H9 (cell line): ENCODE results near the gene NBPF14. TPM values are rescaled to one million over a fixed set of nuclear protein-coding genes. Genes with fewer than 3 reads are reported as not detected.
"Not testable (repeated sequence)": the region's sequence is repeated elsewhere in the genome, so short reads cannot be mapped to it uniquely, and the experiment has no call there.

ENCODE experiments used
- DNase-seq: peaks from one replicate; pipeline ENCODE4 v3.0.0-alpha.2; 2017
- H2AFZ ChIP-seq: one replicate; pipeline ENCODE4 v1.6.1; 2013; ENCODE audit warnings: mild to moderate bottlenecking, low read length, control low read depth, moderate library complexity
- H2AK5ac ChIP-seq: 2 replicates; pipeline ENCODE4 v1.6.1; 2013; ENCODE audit warnings: low read length, control low read depth, mixed read lengths; ENCODE audit not compliant: insufficient read length
- H2BK120ac ChIP-seq: one replicate; pipeline ENCODE4 v1.6.1; 2013; ENCODE audit warnings: low read depth, mild to moderate bottlenecking, low read length, control low read depth, inconsistent platforms; ENCODE audit not compliant: poor library complexity, severe bottlenecking
- H2BK12ac ChIP-seq: 2 replicates; pipeline ENCODE4 v1.6.1; 2013; ENCODE audit warnings: low read length, control low read depth, mixed read lengths, low read depth; ENCODE audit not compliant: insufficient read length
- H2BK15ac ChIP-seq: 2 replicates; pipeline ENCODE4 v1.6.1; 2013; ENCODE audit warnings: low read depth, low read length, control low read depth
- H2BK20ac ChIP-seq: one replicate; pipeline ENCODE4 v1.6.1; 2013; ENCODE audit warnings: low read depth, mild to moderate bottlenecking, low read length, control low read depth, inconsistent platforms; ENCODE audit not compliant: poor library complexity, severe bottlenecking
- H2BK5ac ChIP-seq: 2 replicates; pipeline ENCODE4 v1.6.1; 2013; ENCODE audit warnings: low read length, control low read depth, mixed read lengths; ENCODE audit not compliant: insufficient read length
- H3K14ac ChIP-seq: 2 replicates; pipeline ENCODE4 v1.6.1; 2013; ENCODE audit warnings: low read length, control low read depth; ENCODE audit not compliant: insufficient read depth
- H3K18ac ChIP-seq: 2 replicates; pipeline ENCODE4 v1.6.1; 2013; ENCODE audit warnings: low read depth, mild to moderate bottlenecking, mixed read lengths, low read length, control low read depth; ENCODE audit not compliant: insufficient read length
- H3K23ac ChIP-seq: 2 replicates; pipeline ENCODE4 v1.6.1; 2013; ENCODE audit warnings: low read length, control low read depth, mixed read lengths, low read depth; ENCODE audit not compliant: insufficient read length
- H3K23me2 ChIP-seq: 2 replicates; pipeline ENCODE4 v1.6.1; 2013; ENCODE audit warnings: low read depth, mild to moderate bottlenecking, mixed read lengths, low read length, control low read depth; ENCODE audit not compliant: insufficient read length, poor library complexity, severe bottlenecking
- H3K27ac ChIP-seq: 2 replicates; pipeline ENCODE4 v1.5.1; 2013; ENCODE audit warnings: low read length, control low read depth, mixed read lengths, low read depth; ENCODE audit not compliant: insufficient read length
- H3K27me3 ChIP-seq: 2 replicates; pipeline ENCODE4 v1.6.1; 2013; ENCODE audit warnings: low read length, control low read depth, inconsistent platforms; ENCODE audit not compliant: insufficient read depth
- H3K4ac ChIP-seq: 2 replicates; pipeline ENCODE4 v1.6.1; 2013; ENCODE audit warnings: low read depth, mild to moderate bottlenecking, control low read depth, inconsistent platforms, low read length, moderate library complexity
- H3K4me1 ChIP-seq: 2 replicates; pipeline ENCODE4 v1.6.1; 2013; ENCODE audit warnings: low read length, control low read depth, inconsistent platforms; ENCODE audit not compliant: insufficient read depth
- H3K4me2 ChIP-seq: 2 replicates; pipeline ENCODE4 v1.6.1; 2013; ENCODE audit warnings: low read length, control low read depth, mixed read lengths; ENCODE audit not compliant: insufficient read length, insufficient read depth
- H3K56ac ChIP-seq: 2 replicates; pipeline ENCODE4 v1.6.1; 2013; ENCODE audit warnings: low read depth, mild to moderate bottlenecking, mixed read lengths, low read length, control low read depth; ENCODE audit not compliant: insufficient read length
- H3K79me1 ChIP-seq: 2 replicates; pipeline ENCODE4 v1.6.1; 2013; ENCODE audit warnings: low read depth, mild to moderate bottlenecking, moderate library complexity, low read length, control low read depth, inconsistent platforms; ENCODE audit not compliant: insufficient read depth, poor library complexity, severe bottlenecking
- H3K79me2 ChIP-seq: 2 replicates; pipeline ENCODE4 v1.6.1; 2013; ENCODE audit warnings: low read length, control low read depth, inconsistent platforms; ENCODE audit not compliant: insufficient read depth
- H3K9ac ChIP-seq: 2 replicates; pipeline ENCODE4 v1.6.1; 2013; ENCODE audit warnings: low read length, control low read depth, mixed read lengths; ENCODE audit not compliant: insufficient read length; ENCODE audit errors: extremely low read depth
- H3K9me3 ChIP-seq: one replicate; pipeline ENCODE4 v1.6.1; 2013; ENCODE audit warnings: low read depth, low read length, inconsistent platforms; ENCODE audit not compliant: control insufficient read depth
- H3T11ph ChIP-seq: one replicate; pipeline ENCODE4 v1.6.1; 2013; ENCODE audit warnings: mild to moderate bottlenecking, low read length, control low read depth, inconsistent platforms
- H4K20me1 ChIP-seq: one replicate; pipeline ENCODE4 v1.6.1; 2013; ENCODE audit not compliant: control insufficient read depth, insufficient read length, insufficient read depth
- H4K5ac ChIP-seq: 2 replicates; pipeline ENCODE4 v1.6.1; 2013; ENCODE audit warnings: low read depth, mild to moderate bottlenecking, mixed read lengths, low read length, control low read depth; ENCODE audit not compliant: insufficient read length
- H4K8ac ChIP-seq: replicated peaks from 2 replicates; pipeline ENCODE4 v1.6.1; 2013; ENCODE audit warnings: low read length, control low read depth, mixed read lengths, low read depth; ENCODE audit not compliant: insufficient read length
- H4K91ac ChIP-seq: 2 replicates; pipeline ENCODE4 v1.6.1; 2013; ENCODE audit warnings: low read depth, mild to moderate bottlenecking, moderate library complexity, mixed read lengths, low read length, control low read depth; ENCODE audit not compliant: insufficient read length
- H3K27ac Mint-ChIP-seq, 3 experiments: 2 replicates in 2 of 3; 3 replicates in 1 of 3; pipeline ENCODE4 v1.8.0; 2020 to 2021; ENCODE audit warnings: mixed read lengths in 3 of 3, mild to moderate bottlenecking in 1 of 3, moderate library complexity in 1 of 3
- H3K27me3 Mint-ChIP-seq: 2 replicates; pipeline ENCODE4 v1.8.0; 2021; ENCODE audit warnings: low read depth, mild to moderate bottlenecking, moderate library complexity, mixed read lengths
- H3K36me3 Mint-ChIP-seq, 3 experiments: 2 replicates in 2 of 3; 3 replicates in 1 of 3; pipeline ENCODE4 v1.8.0; 2020 to 2021; ENCODE audit warnings: low read depth in 3 of 3, mixed read lengths in 3 of 3; ENCODE audit not compliant: insufficient read depth in 1 of 3
- H3K4me1 Mint-ChIP-seq, 2 experiments: 2 replicates each; pipeline ENCODE4 v1.8.0; 2020; ENCODE audit warnings: mixed read lengths in 2 of 2
- H3K4me3 Mint-ChIP-seq, 2 experiments: 2 replicates in 1 of 2; 3 replicates in 1 of 2; pipeline ENCODE4 v1.8.0; 2020 to 2021; ENCODE audit warnings: mild to moderate bottlenecking in 2 of 2, mixed read lengths in 2 of 2, moderate library complexity in 1 of 2
- H3K9me3 Mint-ChIP-seq, 2 experiments: 2 replicates in 1 of 2; 3 replicates in 1 of 2; pipeline ENCODE4 v1.8.0; 2020; ENCODE audit warnings: mild to moderate bottlenecking in 2 of 2, mixed read lengths in 2 of 2, moderate library complexity in 1 of 2
- WGBS: extraction: QIAGEN DNeasy Blood & Tissue Kit; methylation state at CpG from one replicate; pipeline ENCODE4 v1.1.7; 2013; ENCODE audit warnings: missing lambda C conversion rate, low lambda C conversion rate, mixed read lengths; ENCODE audit not compliant: insufficient read length; ENCODE audit errors: extremely low coverage; 5-methylcytosine and 5-hydroxymethylcytosine counted together
- total RNA-seq: library from RNA; stranded (reverse); gene quantifications from 2 replicates; pipeline ENCODE4 v1.2.1, GENCODE V29; 2021

The NBPF14 gene
- total RNA-seq, 1 experiment from 2014 or later, result 3.5 TPM

DNA sequence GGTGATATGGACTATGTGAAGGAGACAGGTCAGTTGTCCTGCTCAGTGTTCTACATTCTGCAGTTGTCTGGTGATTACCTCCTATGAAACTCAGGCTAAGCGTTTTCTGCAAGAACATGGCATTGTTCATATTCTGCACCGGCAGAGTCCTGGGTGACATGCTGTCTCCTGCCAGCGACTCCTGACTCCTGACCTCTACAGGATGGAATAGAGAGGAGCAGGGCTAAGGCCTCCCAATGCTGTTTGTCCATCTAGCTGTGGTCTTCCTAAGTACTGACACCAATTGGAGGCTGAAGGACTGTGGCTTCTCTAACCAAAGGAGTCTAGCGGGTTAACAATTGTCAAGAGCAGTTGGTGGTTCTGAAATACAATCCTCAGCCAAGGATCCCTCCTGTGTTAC, 63.7 kb downstream of the NBPF14 start:
- DNase-seq, result peak; percentile 24
- H3K9me3 Mint-ChIP-seq, H3K4me1 ChIP-seq, H3K4me1 Mint-ChIP-seq, H3K23ac ChIP-seq, H2BK20ac ChIP-seq, H3K4me3 Mint-ChIP-seq, H4K5ac ChIP-seq, H3K36me3 Mint-ChIP-seq, H3K27me3 Mint-ChIP-seq, H3K56ac ChIP-seq, H4K8ac ChIP-seq, H3K27me3 ChIP-seq, H2BK15ac ChIP-seq, H3K9ac ChIP-seq, H3K14ac ChIP-seq, H3K27ac Mint-ChIP-seq, H2BK12ac ChIP-seq, H3K23me2 ChIP-seq, H3K4me2 ChIP-seq, H3K79me2 ChIP-seq, H3K27ac ChIP-seq, H3K79me1 ChIP-seq, H3K9me3 ChIP-seq, H4K20me1 ChIP-seq, H3K18ac ChIP-seq, H3K4ac ChIP-seq, H2AK5ac ChIP-seq, H2AFZ ChIP-seq, H2BK120ac ChIP-seq, H4K91ac ChIP-seq, H3T11ph ChIP-seq, H2BK5ac ChIP-seq: not testable (repeated sequence)
- no CpG with 5 or more reads among the region's 4 CpGs for WGBS

DNA sequence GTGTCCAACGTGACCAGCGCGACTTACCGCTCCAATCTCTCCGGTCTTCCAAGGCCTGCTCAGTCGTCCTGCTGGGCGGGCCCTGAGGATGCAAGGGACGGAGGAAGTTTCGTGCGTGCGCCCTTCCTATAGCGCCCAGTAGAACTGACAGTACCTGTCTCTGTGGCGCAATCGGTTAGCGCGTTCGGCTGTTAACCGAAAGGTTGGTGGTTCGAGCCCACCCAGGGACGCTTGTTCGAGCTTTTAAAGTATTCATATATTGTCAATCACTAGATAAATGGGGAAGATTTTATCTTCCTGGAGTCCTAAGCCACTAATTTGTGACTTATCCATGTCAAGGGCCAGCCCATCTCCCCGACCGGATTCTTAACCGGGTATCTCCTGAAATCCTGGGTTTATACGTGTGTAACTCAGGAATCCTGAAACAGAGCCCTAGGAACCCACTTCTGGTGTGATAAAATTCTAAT, 66.7 kb downstream of the NBPF14 start:
- H3K56ac ChIP-seq, H2AFZ ChIP-seq, H3K79me1 ChIP-seq, H3K9me3 ChIP-seq, H3K36me3 Mint-ChIP-seq, H4K8ac ChIP-seq, H3K27me3 Mint-ChIP-seq, H3K14ac ChIP-seq, H3K9ac ChIP-seq, H2BK5ac ChIP-seq, H3K23ac ChIP-seq, H4K91ac ChIP-seq, H3K4me2 ChIP-seq, H3T11ph ChIP-seq, H3K4me1 ChIP-seq, H3K27ac ChIP-seq, H3K27ac Mint-ChIP-seq, H4K20me1 ChIP-seq, H4K5ac ChIP-seq, H3K23me2 ChIP-seq, H3K27me3 ChIP-seq, H3K4ac ChIP-seq, H3K79me2 ChIP-seq, H3K9me3 Mint-ChIP-seq, H2BK120ac ChIP-seq, H3K4me1 Mint-ChIP-seq, H2AK5ac ChIP-seq, H2BK20ac ChIP-seq, H2BK15ac ChIP-seq, H2BK12ac ChIP-seq, H3K18ac ChIP-seq: not testable (repeated sequence)
- no CpG with 5 or more reads among the region's 25 CpGs for WGBS
- H3K4me3 Mint-ChIP-seq, result peak overlapping the region; percentile 51 to 77
- DNase-seq, result peak; percentile 66
